ENCODE data around the gene LLGL2. TPM values are rescaled to one million over a fixed set of nuclear protein-coding genes. Genes with fewer than 3 reads are reported as not detected.

LLGL2 gene
- total RNA-seq, 1 donor from 2014 or later = 16.6 TPM

DNA sequence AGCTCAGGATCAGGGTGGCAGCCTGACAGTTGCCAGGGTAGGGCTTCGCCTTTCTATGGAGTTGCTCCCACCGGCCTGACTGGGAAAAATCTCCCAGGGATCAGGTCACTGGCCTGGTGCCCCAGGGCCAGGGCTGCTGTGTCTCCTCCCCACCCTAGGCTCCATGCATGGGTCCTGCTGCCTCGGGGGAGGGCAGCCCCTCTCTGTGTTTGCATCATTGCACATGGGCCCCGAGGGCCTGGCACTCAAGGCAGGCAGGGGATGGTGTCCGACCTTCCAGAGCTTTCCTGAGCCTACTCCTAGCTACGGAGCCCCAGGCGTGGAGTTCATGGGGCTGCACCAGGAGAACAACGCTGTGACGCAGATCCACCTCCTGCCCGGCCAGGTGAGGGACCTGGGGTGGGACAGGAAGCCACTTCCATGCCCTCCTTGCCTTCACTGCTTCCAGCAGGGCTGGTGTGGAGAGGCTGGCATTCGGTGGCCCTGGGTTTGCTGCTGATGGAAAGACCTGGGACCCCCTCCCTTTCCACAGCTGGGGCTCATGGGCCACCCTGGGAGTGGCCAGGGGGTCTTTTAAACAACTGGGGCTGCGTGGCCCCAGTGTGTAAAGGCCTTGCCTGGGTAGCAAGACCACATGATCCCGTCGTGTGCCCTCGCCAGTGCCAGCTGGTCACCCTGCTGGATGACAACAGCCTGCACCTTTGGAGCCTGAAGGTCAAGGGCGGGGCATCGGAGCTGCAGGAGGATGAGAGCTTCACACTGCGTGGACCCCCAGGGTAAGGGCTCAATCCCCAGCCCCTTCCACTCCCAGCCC lies 32.6 kb downstream of the LLGL2 start:
- H3K4me3 ChIP-seq = no peak overlapping the region

DNA sequence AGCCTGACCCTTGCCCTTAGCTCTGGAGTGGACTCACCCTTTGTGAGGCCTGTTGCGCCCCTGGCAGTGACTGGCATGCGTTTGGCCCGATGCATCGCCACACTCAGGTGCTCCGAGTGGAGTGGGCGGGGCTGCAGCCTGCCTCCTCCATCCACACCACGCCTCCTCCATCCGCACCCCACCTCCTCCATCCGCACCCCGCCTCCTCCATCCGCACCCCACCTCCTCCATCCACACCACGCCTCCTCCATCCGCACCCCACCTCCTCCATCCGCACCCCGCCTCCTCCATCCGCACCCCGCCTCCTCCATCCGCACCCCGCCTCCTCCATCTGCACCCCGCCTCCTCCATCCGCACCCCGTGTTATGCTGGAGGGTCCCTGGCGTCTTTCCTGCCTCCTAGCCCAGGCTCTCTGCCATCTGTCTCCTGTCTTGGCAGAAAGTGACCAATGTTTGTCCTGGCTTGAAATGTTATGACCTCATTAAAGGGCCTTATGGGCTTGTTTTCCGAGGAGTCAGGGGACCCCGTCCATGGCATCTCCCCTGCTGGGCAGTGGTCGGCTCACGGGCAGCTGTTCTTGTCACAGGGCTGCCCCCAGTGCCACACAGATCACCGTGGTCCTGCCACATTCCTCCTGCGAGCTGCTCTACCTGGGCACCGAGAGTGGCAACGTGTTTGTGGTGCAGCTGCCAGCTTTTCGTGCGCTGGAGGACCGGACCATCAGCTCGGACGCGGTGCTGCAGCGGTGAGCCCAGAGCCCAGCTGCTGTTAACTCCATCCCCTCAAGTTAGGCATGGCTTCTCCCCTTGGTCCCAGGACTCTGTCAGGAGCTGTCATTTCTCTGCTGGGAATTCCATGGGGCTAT lies 33.4 kb downstream of the LLGL2 start:
- no peak for TF ChIP-seq EZH2 (IDR thresholded peaks at IDR 0.05)
- TF ChIP-seq EZH2phosphoT487 (IDR thresholded peaks at IDR 0.05) = no peak
- TF ChIP-seq, protein P1, sequence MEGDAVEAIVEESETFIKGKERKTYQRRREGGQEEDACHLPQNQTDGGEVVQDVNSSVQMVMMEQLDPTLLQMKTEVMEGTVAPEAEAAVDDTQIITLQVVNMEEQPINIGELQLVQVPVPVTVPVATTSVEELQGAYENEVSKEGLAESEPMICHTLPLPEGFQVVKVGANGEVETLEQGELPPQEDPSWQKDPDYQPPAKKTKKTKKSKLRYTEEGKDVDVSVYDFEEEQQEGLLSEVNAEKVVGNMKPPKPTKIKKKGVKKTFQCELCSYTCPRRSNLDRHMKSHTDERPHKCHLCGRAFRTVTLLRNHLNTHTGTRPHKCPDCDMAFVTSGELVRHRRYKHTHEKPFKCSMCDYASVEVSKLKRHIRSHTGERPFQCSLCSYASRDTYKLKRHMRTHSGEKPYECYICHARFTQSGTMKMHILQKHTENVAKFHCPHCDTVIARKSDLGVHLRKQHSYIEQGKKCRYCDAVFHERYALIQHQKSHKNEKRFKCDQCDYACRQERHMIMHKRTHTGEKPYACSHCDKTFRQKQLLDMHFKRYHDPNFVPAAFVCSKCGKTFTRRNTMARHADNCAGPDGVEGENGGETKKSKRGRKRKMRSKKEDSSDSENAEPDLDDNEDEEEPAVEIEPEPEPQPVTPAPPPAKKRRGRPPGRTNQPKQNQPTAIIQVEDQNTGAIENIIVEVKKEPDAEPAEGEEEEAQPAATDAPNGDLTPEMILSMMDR (IDR thresholded peaks at IDR 0.05) = no peak
- H3K4me3 Mint-ChIP-seq = no peak overlapping the region
- DNase-seq (ENCODE audit: low spot score) = no peak
- Histone ChIP-seq H3K9ac (no peak overlapping the region), H3K4me1 (no peaks in the 10 kb centered on the region), H3K79me2 (ENCODE audit: low read depth) (no peaks in the 10 kb centered on the region), H3K36me3 (no peaks in the 10 kb centered on the region), H3K27ac (no peak overlapping the region), H2AFZ (replicated peaks) (no peak overlapping the region), H3F3A (ENCODE audit: low read depth) (no peaks in the 10 kb centered on the region), H3K4me3 (no peak overlapping the region), H3K27me3 (no peaks in the 10 kb centered on the region), H4K20me1 (ENCODE audit: low read depth) (peaks cover 4% of the 10 kb centered on the region), H3K4me2 (no peak overlapping the region), H3K9me3 (ENCODE audit: low read depth) (no peaks in the 10 kb centered on the region)
- no peak overlapping the region for H3K27ac Mint-ChIP-seq
- H3K27me3 Mint-ChIP-seq (ENCODE audit: insufficient read depth, low read depth) = peaks cover 3% of the 10 kb centered on the region
- H3K4me1 Mint-ChIP-seq = peaks cover 2% of the 10 kb centered on the region
- H3K36me3 Mint-ChIP-seq = no peaks in the 10 kb centered on the region
- H3K9me3 Mint-ChIP-seq = no peaks in the 10 kb centered on the region

More for the DNA sequence above, 32.6 kb downstream of the LLGL2 start:
- no peak for DNase-seq (ENCODE audit: low spot score)
- no peaks in the 10 kb centered on the region for H3K9me3 Mint-ChIP-seq
- no peaks in the 10 kb centered on the region for H3K27me3 ChIP-seq
- H2AFZ ChIP-seq (replicated peaks) = no peak overlapping the region
- H3K9ac ChIP-seq = no peak overlapping the region
- peaks cover 8% of the 10 kb centered on the region for H3K4me1 Mint-ChIP-seq
- H3K27ac Mint-ChIP-seq = no peak overlapping the region
- H3K4me1 ChIP-seq = peaks cover 2% of the 10 kb centered on the region
- no peaks in the 10 kb centered on the region for H3K36me3 Mint-ChIP-seq
- H3K4me3 Mint-ChIP-seq = no peak overlapping the region
- H4K20me1 ChIP-seq (ENCODE audit: low read depth) = peaks cover 4% of the 10 kb centered on the region
- H3F3A ChIP-seq (ENCODE audit: low read depth) = no peaks in the 10 kb centered on the region
- H3K27ac ChIP-seq = no peak overlapping the region
- H3K79me2 ChIP-seq (ENCODE audit: low read depth) = no peaks in the 10 kb centered on the region
- H3K36me3 ChIP-seq = no peaks in the 10 kb centered on the region
- TF ChIP-seq EZH2phosphoT487 (IDR thresholded peaks at IDR 0.05) = no peak
- no peak for TF ChIP-seq EZH2 (IDR thresholded peaks at IDR 0.05)
- TF ChIP-seq, protein P1 (IDR thresholded peaks at IDR 0.05) = no peak
- H3K4me2 ChIP-seq = no peak overlapping the region
- H3K9me3 ChIP-seq (ENCODE audit: low read depth) = no peaks in the 10 kb centered on the region
- peaks cover 6% of the 10 kb centered on the region for H3K27me3 Mint-ChIP-seq (ENCODE audit: insufficient read depth, low read depth)

DNA sequence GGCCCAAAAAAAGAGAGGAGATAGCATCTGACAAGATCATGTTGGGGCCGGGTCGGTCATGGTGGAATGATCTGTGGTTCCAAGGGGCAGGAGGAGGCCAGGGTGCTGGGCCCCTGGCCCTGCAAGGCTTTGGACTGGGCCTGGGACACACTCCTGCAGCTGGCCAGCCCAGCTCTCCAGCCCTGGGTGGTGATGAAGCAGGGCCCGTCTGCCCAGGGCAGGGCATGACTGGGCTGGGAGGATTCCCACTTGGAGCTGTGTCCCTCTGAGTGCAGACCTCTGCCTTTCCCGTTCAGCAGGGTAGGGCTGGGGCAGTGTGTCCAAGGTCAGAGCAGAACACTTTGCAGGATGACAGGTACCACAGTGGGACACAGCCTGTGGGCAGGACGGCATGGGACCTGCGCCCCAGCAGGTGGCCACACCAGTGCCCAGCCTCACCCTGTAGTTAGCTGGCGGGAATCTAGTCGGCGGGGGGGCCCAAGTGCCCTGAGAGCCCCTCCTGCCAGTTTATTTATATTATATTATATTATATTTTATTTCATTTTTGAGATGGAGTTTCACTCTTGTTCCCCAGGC lies 34.5 kb downstream of the LLGL2 start:
- Histone ChIP-seq H2AFZ (replicated peaks) (no peak overlapping the region), H3K9me3 (ENCODE audit: low read depth) (no peaks in the 10 kb centered on the region), H3K4me3 (no peak overlapping the region), H3K79me2 (ENCODE audit: low read depth) (no peaks in the 10 kb centered on the region), H4K20me1 (ENCODE audit: low read depth) (peaks cover 4% of the 10 kb centered on the region), H3K9ac (no peak overlapping the region), H3F3A (ENCODE audit: low read depth) (no peaks in the 10 kb centered on the region), H3K27ac (no peak overlapping the region), H3K4me2 (no peak overlapping the region), H3K4me1 (no peaks in the 10 kb centered on the region), H3K36me3 (no peaks in the 10 kb centered on the region), H3K27me3 (no peaks in the 10 kb centered on the region)
- Mint-ChIP-seq H3K27me3 (ENCODE audit: insufficient read depth, low read depth) (peaks cover 2% of the 10 kb centered on the region), H3K9me3 (no peaks in the 10 kb centered on the region), H3K36me3 (no peaks in the 10 kb centered on the region), H3K4me3 (no peak overlapping the region), H3K27ac (peak overlapping the region; percentile 9), H3K4me1 (peaks cover 2% of the 10 kb centered on the region)
- no peak for DNase-seq (ENCODE audit: low spot score)
- TF ChIP-seq, protein P1 (IDR thresholded peaks at IDR 0.05) = no peak
- no peak for TF ChIP-seq EZH2phosphoT487 (IDR thresholded peaks at IDR 0.05)
- TF ChIP-seq EZH2 (IDR thresholded peaks at IDR 0.05) = no peak

Measured in neural progenitor cell (in vitro differentiated cells).